ENCODE data around the gene MAP4K4.

DNA sequence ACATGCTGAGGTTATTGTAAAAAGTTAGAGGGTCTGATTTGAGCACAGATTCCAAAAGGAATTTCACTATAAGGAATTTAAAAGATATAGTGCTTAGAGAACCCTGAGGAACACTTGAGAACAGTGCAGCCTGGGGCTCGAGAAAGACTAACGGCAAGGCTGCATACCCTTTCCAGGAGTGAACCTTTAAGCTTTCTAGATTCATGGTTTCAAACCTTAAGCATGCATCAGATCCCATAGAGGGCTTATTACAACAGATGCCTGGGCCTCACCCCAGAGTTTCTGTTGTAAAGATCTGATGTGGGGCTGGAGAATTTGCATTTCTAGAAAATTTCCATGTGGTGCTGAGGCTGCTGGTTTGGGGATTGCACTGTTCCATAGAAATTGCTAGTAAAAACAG lies 203.7 kb downstream of the MAP4K4 start:
- TF ChIP-seq POLR2A (IDR thresholded peaks at IDR 0.05; ENCODE audit: low read length) (no peak), GATA1 (IDR thresholded peaks at IDR 0.05; ENCODE audit: low read depth, low read length) (no peak)

Measured in erythroblast (primary cell).